Endometrial microvascular endothelial cells (primary cell): ENCODE data around the gene NRIP1. TPM values are rescaled to one million over a fixed set of nuclear protein-coding genes. Genes with fewer than 3 reads are reported as not detected.

ENCODE experiments used
- in situ Hi-C: cut with HindIII; loops from 2 replicates; pipeline ENCODE4 v1.10.0; 2017; ENCODE audit warnings: low sequenced_read_pairs, low pct_unique_long_range_greater_than_20kb; ENCODE audit errors: inconsistent ontology term
- total RNA-seq: library from RNA; depleted of rRNA; stranded (reverse); fragments of >200 nt; gene quantifications from one replicate; pipeline ENCODE4 v1.2.3, GENCODE V29; 2015; ENCODE audit errors: inconsistent ontology term

NRIP1 gene
- total RNA-seq, 1 donor from 2014 or later = 46.8 TPM

GRCh38 chr21:15071009-15071408 lies 6.2 kb upstream of the NRIP1 start:
- in situ Hi-C loops = no loop called here

GRCh38 chr21:15066123-15066575 lies 1.3 kb upstream of the NRIP1 start:
- in situ Hi-C loops = no loop called here

GRCh38 chr21:15065392-15066122 lies 757 bp upstream of the NRIP1 start:
- in situ Hi-C loops = no loop called here

GRCh38 chr21:15063814-15064575 lies 805 bp downstream of the NRIP1 start:
- in situ Hi-C loops = no loop called here

GRCh38 chr21:15063081-15063813 lies 1.6 kb downstream of the NRIP1 start:
- in situ Hi-C loops = no loop called here

GRCh38 chr21:15062606-15062965 lies 2.2 kb downstream of the NRIP1 start:
- in situ Hi-C loops = no loop called here

DNA sequence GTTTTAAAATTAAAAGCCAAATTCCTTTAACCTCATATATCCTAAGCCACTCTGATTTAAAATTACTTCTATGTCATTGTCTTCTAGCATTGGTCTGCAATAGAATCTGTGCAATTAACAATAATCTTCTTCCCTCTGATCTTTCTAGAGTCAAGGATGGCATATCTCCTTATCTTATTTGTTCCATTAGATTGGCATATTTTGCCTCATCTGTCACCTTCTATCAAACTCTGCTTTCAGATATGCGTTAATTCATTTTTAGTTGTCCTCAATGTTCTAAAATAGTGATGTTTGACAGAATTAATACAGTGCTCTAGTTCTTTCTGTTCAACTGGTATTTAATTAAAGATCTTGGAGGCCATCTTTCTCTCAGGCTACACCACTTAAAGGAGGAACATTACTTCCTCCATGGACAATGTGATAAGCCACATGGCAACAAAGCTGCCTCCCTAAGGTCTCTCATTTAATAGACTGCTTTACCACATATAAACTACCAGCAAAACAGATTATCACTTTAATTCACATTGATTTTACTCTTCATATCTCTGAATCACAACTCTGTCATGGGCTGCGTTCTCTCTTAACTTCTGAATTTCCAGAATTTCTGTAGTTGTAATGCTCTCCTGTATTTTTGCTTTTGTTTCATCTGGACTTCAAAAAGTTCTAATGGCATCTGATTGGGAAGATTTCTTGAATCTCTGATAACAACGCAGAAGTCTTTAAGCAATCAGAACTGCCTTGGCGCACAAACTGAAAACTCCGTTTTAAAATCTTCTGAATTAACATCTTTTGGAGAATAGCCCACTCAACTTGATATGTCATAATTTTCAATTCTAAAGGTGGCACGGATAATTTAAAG lies 2.8 kb downstream of the NRIP1 start:
- in situ Hi-C loops = no loop called here

DNA sequence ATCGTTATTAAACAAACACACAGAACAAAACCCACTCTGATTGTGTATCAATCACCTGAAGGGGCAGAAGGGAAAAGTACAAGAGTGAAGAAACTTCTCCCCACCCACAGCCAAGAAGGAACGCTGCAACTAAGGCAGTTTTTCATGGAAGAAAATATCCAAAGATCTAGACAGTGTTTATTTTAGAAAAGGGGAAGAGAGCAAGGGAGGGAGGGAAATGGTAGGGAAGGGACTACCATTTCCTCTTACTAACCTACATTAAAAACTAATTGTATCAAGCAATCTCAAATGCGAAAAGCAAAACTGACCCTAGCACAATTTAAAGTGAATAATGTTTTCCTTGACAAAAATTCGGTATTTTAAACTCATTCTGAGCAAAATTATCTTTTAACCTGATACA lies 3.5 kb downstream of the NRIP1 start:
- in situ Hi-C loops = no loop called here

- in situ Hi-C loops = no loop called here
Measured at GRCh38 chr21:15060543-15061175, 4.1 kb downstream of the NRIP1 start.

GRCh38 chr21:15059397-15059796 lies 5.4 kb downstream of the NRIP1 start:
- in situ Hi-C loops = loop anchor here (10.0 kb wide), 1 partner anchor 75 kb away; no protein-coding TSS in a partner anchor

DNA sequence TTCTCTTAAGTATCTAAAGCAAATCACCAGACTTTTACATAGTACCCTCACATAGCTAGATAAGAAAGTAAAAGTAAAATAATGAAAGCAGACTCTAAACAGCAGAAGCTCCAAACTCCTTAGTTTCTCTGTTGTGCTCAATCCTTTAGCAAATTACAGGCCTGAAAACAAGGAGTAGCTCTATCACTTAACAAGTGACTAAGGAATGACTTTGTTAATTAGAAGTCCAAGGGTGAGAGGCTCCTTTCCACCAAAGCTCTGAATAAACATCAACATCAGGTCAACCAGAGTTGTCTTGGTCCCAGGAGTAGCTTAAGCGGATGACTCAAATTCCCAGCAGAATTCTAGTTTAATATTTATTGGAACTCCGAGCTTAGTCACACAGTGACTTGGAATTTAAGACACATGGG lies 5.9 kb downstream of the NRIP1 start:
- in situ Hi-C loops = loop anchor here (10.0 kb wide), 1 partner anchor 74 kb away; no protein-coding TSS in a partner anchor

DNA sequence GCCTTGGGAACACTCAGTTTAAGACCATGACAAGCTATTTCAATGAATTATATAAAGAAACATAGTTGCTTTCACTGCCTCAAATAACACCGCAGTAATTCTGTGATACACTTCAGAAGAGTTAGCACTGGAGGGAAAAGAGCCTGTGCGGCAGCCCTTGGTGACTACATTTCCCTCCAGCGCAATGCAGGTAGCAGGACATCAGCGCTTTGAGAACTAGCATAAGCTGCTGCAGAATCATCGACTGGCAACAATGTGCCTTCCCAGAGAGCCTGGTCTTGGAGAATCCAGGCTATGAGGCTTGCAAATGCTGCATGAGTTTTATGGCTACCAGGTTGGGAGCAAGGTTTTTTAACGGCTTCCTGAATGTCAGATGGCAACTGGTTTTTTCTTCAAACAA lies 7.5 kb downstream of the NRIP1 start:
- in situ Hi-C loops = loop anchor here (10.0 kb wide), 1 partner anchor 72 kb away; no protein-coding TSS in a partner anchor

DNA sequence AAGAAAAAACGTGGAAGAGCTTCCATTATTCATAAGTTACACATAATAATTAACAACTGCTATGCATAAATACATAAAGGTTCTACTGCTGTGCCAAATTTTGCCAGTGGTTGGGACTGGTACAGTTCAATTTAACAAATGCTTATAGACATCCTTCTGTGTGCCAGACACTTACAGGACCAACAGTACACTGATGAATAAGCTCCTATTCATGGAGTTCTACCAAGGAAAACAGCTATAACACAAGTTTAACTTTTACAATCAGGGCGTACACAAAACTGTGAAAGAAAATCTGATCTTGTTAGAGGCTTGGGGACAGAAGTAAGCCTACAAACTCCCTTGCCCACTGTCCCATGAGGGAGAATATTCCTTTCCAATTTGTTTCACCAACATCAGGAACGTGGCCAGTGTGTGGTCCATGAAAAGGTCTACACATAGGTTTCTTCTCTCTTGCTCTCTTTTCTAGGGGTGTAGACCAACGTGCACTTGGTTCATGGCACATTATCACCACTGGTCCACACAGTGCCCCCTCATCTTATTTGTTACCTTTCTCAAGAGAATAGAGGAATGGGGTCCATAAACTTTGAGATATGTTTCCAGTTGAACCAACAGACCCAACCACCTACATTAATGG lies 10.1 kb downstream of the NRIP1 start:
- in situ Hi-C loops = loop anchor here (10.0 kb wide), 1 partner anchor 70 kb away; no protein-coding TSS in a partner anchor

DNA sequence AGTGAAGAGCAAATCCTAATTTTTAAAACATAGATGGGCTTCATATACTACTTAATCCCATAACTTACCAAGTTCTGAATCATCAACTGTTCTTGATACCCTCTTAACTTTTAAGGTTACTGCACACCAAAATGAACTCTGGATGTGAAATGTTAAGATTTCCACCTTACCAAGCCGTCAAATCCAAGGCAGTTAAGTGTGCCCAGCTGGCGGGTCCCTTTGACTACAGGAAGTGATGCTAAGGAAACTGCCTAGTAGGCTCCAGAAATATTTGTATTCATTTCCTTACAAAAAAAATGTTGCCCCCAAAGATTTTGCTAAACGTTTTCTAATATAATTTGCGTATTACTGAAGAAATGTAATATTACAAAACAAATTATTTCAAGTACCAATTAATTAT lies 10.7 kb downstream of the NRIP1 start:
- in situ Hi-C loops = loop anchor here (10.0 kb wide), 1 partner anchor 69 kb away; no protein-coding TSS in a partner anchor

GRCh38 chr21:15053500-15053899 lies 11.3 kb downstream of the NRIP1 start:
- in situ Hi-C loops = loop anchor here (10.0 kb wide), 1 partner anchor 69 kb away; no protein-coding TSS in a partner anchor

- in situ Hi-C loops = loop anchor here (10.0 kb wide), 1 partner anchor 68 kb away; no protein-coding TSS in a partner anchor
Measured at GRCh38 chr21:15052459-15052763, 12.4 kb downstream of the NRIP1 start.

- in situ Hi-C loops = loop anchor here (10.0 kb wide), 1 partner anchor 67 kb away; no protein-coding TSS in a partner anchor
Measured at GRCh38 chr21:15051644-15052458, 12.9 kb downstream of the NRIP1 start.
